Measurements from ENCODE around the gene SELENOP.

Gene SELENOP

GRCh38 chr5:42806004-42806700 lies 5.5 kb downstream of the SELENOP start:
- no peaks in the 10 kb centered on the region for H3K27me3 ChIP-seq
- no peak overlapping the region for H3K4me3 ChIP-seq (ENCODE audit: low read depth in 1 of 2, low read length in 1 of 2)
- H3K36me3 ChIP-seq: no peaks in the 10 kb centered on the region
- no peaks in the 10 kb centered on the region for H3K9me3 ChIP-seq
- no peaks in the 10 kb centered on the region for H3K4me1 ChIP-seq (ENCODE audit: control insufficient read depth in 1 of 2, insufficient read depth in 1 of 2, low read depth in 1 of 2, low read length in 1 of 2)
- H3K27ac ChIP-seq: no peak overlapping the region
- no peak for TF ChIP-seq CTCF (IDR thresholded peaks at IDR 0.05)

- Histone ChIP-seq H3K9me3 (no peaks in the 10 kb centered on the region), H3K36me3 (no peaks in the 10 kb centered on the region), H3K27me3 (no peaks in the 10 kb centered on the region), H3K27ac (no peak overlapping the region), H3K4me3 (ENCODE audit: low read depth in 1 of 2, low read length in 1 of 2) (no peak overlapping the region), H3K4me1 (ENCODE audit: control insufficient read depth in 1 of 2, insufficient read depth in 1 of 2, low read depth in 1 of 2, low read length in 1 of 2) (no peaks in the 10 kb centered on the region)
- TF ChIP-seq CTCF (IDR thresholded peaks at IDR 0.05): no peak
These were observed 6.9 kb downstream of the SELENOP start for GRCh38 chr5:42804717-42805339.

GRCh38 chr5:42801516-42802166 lies 10.1 kb downstream of the SELENOP start:
- Histone ChIP-seq H3K27ac (no peak overlapping the region), H3K4me3 (ENCODE audit: low read depth in 1 of 2, low read length in 1 of 2) (no peak overlapping the region), H3K4me1 (ENCODE audit: control insufficient read depth in 1 of 2, insufficient read depth in 1 of 2, low read depth in 1 of 2, low read length in 1 of 2) (no peaks in the 10 kb centered on the region), H3K36me3 (no peaks in the 10 kb centered on the region), H3K9me3 (no peaks in the 10 kb centered on the region), H3K27me3 (no peaks in the 10 kb centered on the region)
- TF ChIP-seq CTCF (IDR thresholded peaks at IDR 0.05): no peak

- Histone ChIP-seq H3K27ac (no peak overlapping the region), H3K9me3 (no peaks in the 10 kb centered on the region), H3K36me3 (no peaks in the 10 kb centered on the region), H3K27me3 (no peaks in the 10 kb centered on the region), H3K4me3 (ENCODE audit: low read depth in 1 of 2, low read length in 1 of 2) (no peak overlapping the region), H3K4me1 (ENCODE audit: control insufficient read depth in 1 of 2, insufficient read depth in 1 of 2, low read depth in 1 of 2, low read length in 1 of 2) (no peaks in the 10 kb centered on the region)
- TF ChIP-seq CTCF (IDR thresholded peaks at IDR 0.05): no peak
These were observed 10.9 kb downstream of the SELENOP start for GRCh38 chr5:42800748-42801330.

- TF ChIP-seq CTCF (IDR thresholded peaks at IDR 0.05): no peak
- Histone ChIP-seq H3K27ac (no peak overlapping the region), H3K4me3 (ENCODE audit: low read depth in 1 of 2, low read length in 1 of 2) (no peak overlapping the region), H3K27me3 (no peaks in the 10 kb centered on the region), H3K4me1 (ENCODE audit: control insufficient read depth in 1 of 2, insufficient read depth in 1 of 2, low read depth in 1 of 2, low read length in 1 of 2) (no peaks in the 10 kb centered on the region), H3K36me3 (no peaks in the 10 kb centered on the region), H3K9me3 (no peaks in the 10 kb centered on the region)
These were observed 12.0 kb downstream of the SELENOP start for GRCh38 chr5:42799668-42800114.

All from neutrophil (primary cell).